ENCODE results near the gene IFNA2. TPM values are rescaled to one million over a fixed set of nuclear protein-coding genes. Genes with fewer than 3 reads are reported as not detected.
"Not testable (repeated sequence)": the region's sequence is repeated elsewhere in the genome, so short reads cannot be mapped to it uniquely, and the experiment has no call there.

IFNA2 gene
- not detected in 2 replicates for total RNA-seq
- polyA plus RNA-seq (2012) = not detected

GRCh38 chr9:21385131-21385670, at the start of gene IFNA2:
Gene IFNA2, minus strand, starts transcription at chr9:21385398. Its CDS starts 69 bp downstream, at chr9:21385329.
- DNase-seq (ENCODE audit: low read depth) = no peak

DNA sequence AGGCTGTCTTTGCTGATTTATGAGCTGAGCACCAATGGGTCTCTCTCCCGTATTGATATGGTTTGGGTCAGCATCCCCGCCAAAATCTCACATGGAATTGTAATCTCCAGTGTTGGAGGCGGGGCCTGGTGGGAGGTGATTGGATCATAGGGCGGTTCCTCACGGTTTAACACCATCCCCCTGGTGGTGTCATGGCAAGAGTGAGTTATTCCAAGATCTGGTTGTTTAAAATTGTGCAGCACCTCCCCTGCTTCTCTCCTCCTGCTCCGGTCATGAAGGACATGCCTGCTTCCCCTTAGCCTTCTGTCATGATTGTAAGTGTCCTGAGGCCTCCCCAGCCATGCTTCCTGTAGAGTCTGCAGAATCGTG, 49.8 kb upstream of the IFNA2 start:
- not testable (repeated sequence) for DNase-seq (ENCODE audit: low read depth)

- DNase-seq (ENCODE audit: low read depth) = peak; percentile 72
Observed at GRCh38 chr9:21434202-21435014, 49.2 kb upstream of the IFNA2 start.

GRCh38 chr9:21432672-21433425, 47.7 kb upstream of the IFNA2 start:
- no peak for DNase-seq (ENCODE audit: low read depth)

DNA sequence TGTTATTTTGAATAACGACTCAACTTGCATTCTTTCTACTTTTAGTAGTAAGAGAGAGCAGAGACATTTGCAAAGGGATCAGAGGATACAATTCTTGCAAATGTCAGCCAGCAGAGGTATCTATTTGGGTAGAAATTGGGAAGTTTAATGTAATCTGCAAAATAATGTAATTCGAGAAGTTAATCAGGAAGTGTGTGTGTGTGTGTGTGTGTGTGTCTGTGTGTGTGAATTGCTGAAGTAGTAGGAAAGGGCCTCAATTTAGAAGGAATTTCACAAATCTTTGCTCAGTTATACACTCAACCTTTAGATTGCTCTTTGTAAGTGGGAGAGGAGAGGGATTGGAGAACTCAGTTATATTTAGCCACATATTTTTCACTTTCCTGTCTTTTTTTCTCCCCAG, 44.0 kb upstream of the IFNA2 start:
- no peak for DNase-seq (ENCODE audit: low read depth)

DNA sequence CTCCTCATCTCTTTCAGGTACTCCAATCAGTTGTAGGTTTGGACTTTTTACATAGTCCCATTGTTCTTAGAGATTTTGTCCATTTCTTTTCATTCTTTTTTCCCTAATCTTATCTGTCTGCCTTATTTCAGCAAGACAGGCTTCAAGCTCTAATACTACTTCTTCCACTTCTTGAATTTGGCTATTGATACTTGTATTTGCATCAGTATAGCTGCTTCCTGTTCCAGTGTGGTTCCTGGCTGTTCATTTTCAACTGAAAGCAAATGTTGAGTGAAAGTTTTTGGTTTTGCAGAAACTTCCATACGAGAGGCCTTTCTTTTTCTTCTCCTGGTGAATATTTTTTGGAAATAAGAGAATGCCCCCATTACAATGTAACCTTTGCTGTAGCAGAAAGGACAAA, 43.0 kb upstream of the IFNA2 start:
- DNase-seq (ENCODE audit: low read depth) = no peak

- DNase-seq (ENCODE audit: low read depth) = no peak
Observed at GRCh38 chr9:21415493-21416267, 30.5 kb upstream of the IFNA2 start.

DNA sequence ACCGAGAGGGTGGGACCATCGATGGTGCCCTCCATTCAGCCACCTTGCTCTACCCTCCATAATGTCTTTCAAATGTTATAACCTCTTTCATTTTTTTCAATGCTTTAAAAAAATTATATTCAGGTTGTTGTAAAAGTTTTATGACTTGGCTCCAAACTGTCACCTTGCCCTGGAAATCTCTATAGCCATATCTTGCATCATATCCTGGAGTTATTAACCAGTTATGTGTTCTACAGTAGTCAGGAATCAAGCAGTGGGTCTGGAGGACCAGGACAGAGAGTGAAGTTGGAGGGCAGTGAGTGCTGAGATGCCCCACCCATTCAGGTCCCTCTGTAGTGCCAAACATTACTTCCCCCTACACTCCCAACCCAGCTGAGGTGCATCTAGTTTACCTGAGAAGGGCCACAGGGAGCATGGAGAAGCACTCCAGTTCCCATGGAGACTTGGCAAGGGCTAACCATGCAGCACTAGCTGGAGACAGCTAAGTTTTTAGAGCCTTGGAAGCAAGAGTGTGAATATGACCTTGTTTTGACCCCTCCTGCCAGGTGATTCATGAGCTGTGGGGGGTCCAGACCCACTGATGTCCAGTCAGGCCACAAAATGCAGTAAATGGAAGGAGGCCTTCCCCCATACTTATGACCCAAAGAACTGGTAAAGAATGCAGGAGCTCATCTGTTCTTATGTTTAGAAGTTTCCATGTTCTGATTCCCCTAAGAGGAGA, 29.2 kb upstream of the IFNA2 start:
- no peak for DNase-seq (ENCODE audit: low read depth)

- no peak for DNase-seq (ENCODE audit: low read depth)
Observed at GRCh38 chr9:21413624-21414023, 28.4 kb upstream of the IFNA2 start.

DNA sequence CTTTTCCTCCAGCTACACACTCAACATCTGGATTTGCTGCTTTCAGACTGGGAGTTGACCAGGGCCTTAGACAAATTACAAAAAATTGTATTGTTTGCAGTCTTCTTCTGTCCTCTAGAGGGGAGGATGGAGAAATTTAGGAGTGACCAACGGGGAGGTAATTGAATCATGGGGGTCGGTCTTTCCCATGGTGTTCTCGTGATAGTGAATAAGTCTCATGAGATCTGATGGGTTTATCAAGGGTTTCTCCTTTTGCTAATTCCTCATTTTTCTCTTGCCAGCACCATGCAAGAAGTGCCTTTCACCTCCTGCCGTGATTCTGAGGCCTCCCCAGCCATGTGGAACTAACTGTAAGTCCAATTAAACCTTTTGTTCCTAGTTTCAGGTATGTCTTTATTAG, 28.0 kb upstream of the IFNA2 start:
- no peak for DNase-seq (ENCODE audit: low read depth)

DNA sequence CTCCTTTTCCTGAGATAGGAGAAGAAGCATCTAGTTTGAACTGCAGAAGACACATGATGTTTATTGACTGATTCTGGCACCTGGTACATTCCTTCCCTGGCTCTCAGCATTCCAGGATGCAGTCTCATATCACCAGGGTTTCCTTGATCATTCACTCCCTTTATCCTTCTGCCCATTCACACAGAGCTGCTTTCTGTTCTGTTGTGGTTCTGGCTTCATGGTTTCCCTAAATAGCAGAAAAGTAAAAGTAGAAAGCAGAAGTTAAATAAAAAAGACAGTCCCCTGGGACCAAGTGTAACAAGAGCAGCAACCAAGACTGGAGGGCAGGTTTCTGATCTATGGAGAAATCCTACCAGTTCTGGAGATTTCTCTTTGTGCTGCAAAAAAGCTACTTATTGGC, 26.9 kb upstream of the IFNA2 start:
- no peak for DNase-seq (ENCODE audit: low read depth)

DNA sequence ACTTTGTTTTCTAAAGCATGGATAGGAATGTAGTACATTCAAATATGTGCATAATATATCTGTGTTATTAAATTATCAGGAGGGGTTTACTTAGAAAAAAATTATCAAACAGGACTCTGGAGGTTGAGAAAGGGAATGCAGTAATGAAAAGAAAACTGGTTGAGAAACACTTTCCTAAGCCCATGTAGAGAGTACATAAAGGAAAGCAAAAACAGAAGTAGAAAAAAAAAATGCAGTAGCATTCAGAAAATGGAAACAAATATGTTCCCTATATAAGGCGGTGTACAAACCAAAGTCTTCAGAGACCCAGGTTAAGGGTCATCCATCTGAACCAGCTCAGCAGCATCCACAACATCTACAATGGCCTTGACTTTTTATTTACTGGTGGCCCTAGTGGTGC, 23.6 kb upstream of the IFNA2 start, which contains the start of gene IFNA8:
TSS of gene IFNA8 (plus strand) at position 301 of the 400 bp plus-strand sequence. CDS start at position 361, 60 bp downstream.
- DNase-seq (ENCODE audit: low read depth) = no peak

GRCh38 chr9:21404146-21404545, 18.9 kb upstream of the IFNA2 start:
- no peak for DNase-seq (ENCODE audit: low read depth)

GRCh38 chr9:21402386-21403251, 17.4 kb upstream of the IFNA2 start:
- no peak for DNase-seq (ENCODE audit: low read depth)

DNA sequence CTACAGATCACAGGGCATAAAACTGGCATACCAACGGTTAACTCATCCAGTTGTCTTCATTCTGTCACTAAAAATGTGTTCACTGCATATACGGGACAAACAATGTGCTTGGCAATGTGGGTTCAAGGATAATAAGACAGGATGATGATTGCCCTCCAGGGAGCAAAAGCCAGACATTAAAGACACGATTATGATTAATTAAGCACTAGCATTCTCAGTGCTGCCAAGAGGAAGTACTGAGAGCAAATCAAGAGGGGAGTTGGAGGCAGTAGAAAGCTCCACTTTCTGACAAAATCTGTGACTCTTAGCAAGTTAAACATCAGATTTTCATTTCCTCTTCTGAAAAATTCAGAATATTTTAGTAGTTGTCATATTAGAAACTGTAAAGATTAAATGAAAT, 14.8 kb upstream of the IFNA2 start:
- no peak for DNase-seq (ENCODE audit: low read depth)

DNA sequence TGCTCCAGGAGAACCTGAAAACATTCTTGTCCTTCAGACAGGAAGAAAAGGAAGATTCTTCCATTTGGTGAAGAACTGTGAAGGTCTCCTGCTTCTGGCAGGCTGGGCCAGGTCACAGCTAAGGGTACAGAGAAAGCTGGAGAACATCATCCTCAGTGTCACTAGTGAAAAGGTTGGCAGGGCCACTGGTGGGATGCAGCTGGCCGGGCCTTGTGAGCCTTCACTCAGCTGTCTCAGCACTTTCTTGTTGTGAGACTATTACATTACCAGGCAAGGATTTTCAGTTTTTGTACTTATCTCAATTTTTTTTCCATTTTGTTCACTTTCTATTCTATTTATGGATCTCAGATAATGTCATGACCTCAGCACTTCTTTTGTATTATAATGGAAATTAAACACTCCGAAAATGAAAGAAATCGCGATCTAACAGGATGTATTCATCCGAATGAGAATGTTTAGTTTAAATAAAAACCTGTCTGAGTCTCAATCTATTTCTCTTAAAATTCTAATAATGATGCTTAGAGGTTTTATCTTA, 13.8 kb upstream of the IFNA2 start:
- DNase-seq (ENCODE audit: low read depth) = no peak

- DNase-seq (ENCODE audit: low read depth) = peak; percentile 45
Observed at GRCh38 chr9:21395778-21396717, 10.8 kb upstream of the IFNA2 start.

GRCh38 chr9:21392270-21392669, 7.1 kb upstream of the IFNA2 start:
- no peak for DNase-seq (ENCODE audit: low read depth)

Measured in myocyte (in vitro differentiated cells).